ENCODE results near the gene ZBTB3. TPM values are rescaled to one million over a fixed set of nuclear protein-coding genes. Genes with fewer than 3 reads are reported as not detected.

ZBTB3 gene
- total and polyA plus RNA-seq, 2 of the 13 experiments (the other 11 are each of a cell fraction or from before 2014, with no cell fraction given): 3.4 to 5.2 TPM

GRCh38 chr11:62787005-62787759 lies 33.2 kb upstream of the ZBTB3 start, which contains the start of gene TMEM179B (continued):
- TF ChIP-seq EP300 (IDR thresholded peaks at IDR 0.05; ENCODE audit: low read depth in 2 of 2, low read length in 2 of 2): no peak; a peak in 1 of 4 replicates
- 0 out of 2 replicates have a peak, but pooled peaks have one; percentile 21 for TF ChIP-seq EP300 (CRISPR knock-in tag; IDR thresholded peaks at IDR 0.05; ENCODE audit: borderline replicate concordance)
- peak; percentile 44; the same call in 1 of the 2 replicates for TF ChIP-seq HMG20A (CRISPR knock-in tag; IDR thresholded peaks at IDR 0.05; ENCODE audit: borderline replicate concordance)
- peak; percentile 98 for TF ChIP-seq HNF1B (CRISPR knock-in tag; IDR thresholded peaks at IDR 0.05)
- no peak for TF ChIP-seq ZNF207 (IDR thresholded peaks at IDR 0.05; ENCODE audit: borderline replicate concordance)
- peak; percentile 98 for TF ChIP-seq POLR2G (IDR thresholded peaks at IDR 0.05; ENCODE audit: low read depth, low read length)
- peak in 1 of 2 experiments; percentile 62; a peak in 1 of 4 replicates for TF ChIP-seq ATF4 (CRISPR knock-in tag; IDR thresholded peaks at IDR 0.05)
- peak; percentile 70 for TF ChIP-seq ASH2L (IDR thresholded peaks at IDR 0.05; ENCODE audit: insufficient read length, low read depth, low read length)
- no peak; the same call in 1 of the 2 replicates for TF ChIP-seq GZF1 (CRISPR knock-in tag; IDR thresholded peaks at IDR 0.05)
- peak; percentile 22; the same call in 1 of the 2 replicates for TF ChIP-seq ZNF547 (CRISPR knock-in tag; IDR thresholded peaks at IDR 0.05)
- no peak; the same call in 1 of the 2 replicates for TF ChIP-seq HIC2 (CRISPR knock-in tag; IDR thresholded peaks at IDR 0.05; ENCODE audit: low read depth)
- no peak for TF ChIP-seq ZNF7 (CRISPR knock-in tag; IDR thresholded peaks at IDR 0.05)
- TF ChIP-seq ZNF292 (CRISPR knock-in tag; IDR thresholded peaks at IDR 0.05; ENCODE audit: borderline replicate concordance, low read depth): no peak
- TF ChIP-seq HBP1 (CRISPR knock-in tag; IDR thresholded peaks at IDR 0.05; ENCODE audit: low read depth): 0 out of 2 replicates have a peak, but pooled peaks have one; percentile 43
- TF ChIP-seq ZNF687 (CRISPR knock-in tag; IDR thresholded peaks at IDR 0.05): peak; percentile 91
- TF ChIP-seq ZSCAN31 (CRISPR knock-in tag; IDR thresholded peaks at IDR 0.05; ENCODE audit: low read depth): peak; percentile 78
- no peak for TF ChIP-seq SMARCE1 (IDR thresholded peaks at IDR 0.05; ENCODE audit: borderline replicate concordance)
- TF ChIP-seq HIVEP1 (CRISPR knock-in tag; IDR thresholded peaks at IDR 0.05): no peak; the same call in 1 of the 2 replicates
